Nephron (organoid): ENCODE measurements around the gene TMEM200A.

Source experiments
- H3K27ac Mint-ChIP-seq, 3 experiments: 2 replicates each; pipeline ENCODE4 v1.8.0; 2020; ENCODE audit warnings: mixed read lengths in 3 of 3, mild to moderate bottlenecking in 2 of 3, moderate library complexity in 1 of 3
- H3K27me3 Mint-ChIP-seq: 2 replicates; pipeline ENCODE4 v1.8.0; 2021; ENCODE audit warnings: low read depth, mild to moderate bottlenecking, moderate library complexity, mixed read lengths
- H3K36me3 Mint-ChIP-seq: 2 replicates; pipeline ENCODE4 v1.8.0; 2020; ENCODE audit warnings: low read depth, mixed read lengths
- H3K4me1 Mint-ChIP-seq: 2 replicates; pipeline ENCODE4 v1.8.0; 2020; ENCODE audit warnings: mixed read lengths
- H3K4me3 Mint-ChIP-seq, 3 experiments: 2 replicates each; pipeline ENCODE4 v1.8.0; 2020; ENCODE audit warnings: mild to moderate bottlenecking in 3 of 3, mixed read lengths in 3 of 3, moderate library complexity in 2 of 3
- H3K9me3 Mint-ChIP-seq: 2 replicates; pipeline ENCODE4 v1.8.0; 2020; ENCODE audit warnings: mixed read lengths
- TF ChIP-seq, protein P1 (sequence below), 3 experiments: fragments of 200-600 bp; sonication (generic); IDR thresholded peaks; one replicate each; pipeline ENCODE4 v1.5.0; 2021; ENCODE audit warnings: antibody characterized with exemption in 3 of 3; ENCODE audit not compliant: unreplicated experiment in 3 of 3

TMEM200A gene

DNA sequence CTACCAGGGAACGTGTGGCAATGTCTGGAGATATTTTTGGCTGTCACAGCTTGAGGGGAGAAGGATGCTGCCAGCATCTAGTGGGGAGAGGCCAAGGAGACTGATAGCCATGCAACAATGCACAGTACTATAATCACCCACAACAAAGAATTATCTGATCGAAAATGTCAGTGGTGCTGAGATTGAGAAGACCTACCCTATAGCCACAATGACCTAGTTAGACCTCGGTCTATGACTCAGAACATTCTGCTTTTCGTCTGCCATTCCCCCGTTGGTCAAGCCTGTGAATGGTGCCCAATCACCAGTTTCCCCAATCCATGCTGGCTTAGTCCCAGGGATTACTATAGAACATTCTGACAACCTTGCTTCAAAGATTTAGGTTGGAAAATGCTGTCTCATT lies 93.5 kb downstream of the TMEM200A start:
- Mint-ChIP-seq H3K36me3 (no peaks in the 10 kb centered on the region), H3K4me3 (no peak overlapping the region), H3K4me1 (no peaks in the 10 kb centered on the region), H3K27ac (no peak overlapping the region), H3K27me3 (peaks cover 8% of the 10 kb centered on the region), H3K9me3 (no peaks in the 10 kb centered on the region)
- TF ChIP-seq, protein P1, sequence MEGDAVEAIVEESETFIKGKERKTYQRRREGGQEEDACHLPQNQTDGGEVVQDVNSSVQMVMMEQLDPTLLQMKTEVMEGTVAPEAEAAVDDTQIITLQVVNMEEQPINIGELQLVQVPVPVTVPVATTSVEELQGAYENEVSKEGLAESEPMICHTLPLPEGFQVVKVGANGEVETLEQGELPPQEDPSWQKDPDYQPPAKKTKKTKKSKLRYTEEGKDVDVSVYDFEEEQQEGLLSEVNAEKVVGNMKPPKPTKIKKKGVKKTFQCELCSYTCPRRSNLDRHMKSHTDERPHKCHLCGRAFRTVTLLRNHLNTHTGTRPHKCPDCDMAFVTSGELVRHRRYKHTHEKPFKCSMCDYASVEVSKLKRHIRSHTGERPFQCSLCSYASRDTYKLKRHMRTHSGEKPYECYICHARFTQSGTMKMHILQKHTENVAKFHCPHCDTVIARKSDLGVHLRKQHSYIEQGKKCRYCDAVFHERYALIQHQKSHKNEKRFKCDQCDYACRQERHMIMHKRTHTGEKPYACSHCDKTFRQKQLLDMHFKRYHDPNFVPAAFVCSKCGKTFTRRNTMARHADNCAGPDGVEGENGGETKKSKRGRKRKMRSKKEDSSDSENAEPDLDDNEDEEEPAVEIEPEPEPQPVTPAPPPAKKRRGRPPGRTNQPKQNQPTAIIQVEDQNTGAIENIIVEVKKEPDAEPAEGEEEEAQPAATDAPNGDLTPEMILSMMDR (IDR thresholded peaks at IDR 0.05; ENCODE audit: unreplicated experiment in 3 of 3): no peak

DNA sequence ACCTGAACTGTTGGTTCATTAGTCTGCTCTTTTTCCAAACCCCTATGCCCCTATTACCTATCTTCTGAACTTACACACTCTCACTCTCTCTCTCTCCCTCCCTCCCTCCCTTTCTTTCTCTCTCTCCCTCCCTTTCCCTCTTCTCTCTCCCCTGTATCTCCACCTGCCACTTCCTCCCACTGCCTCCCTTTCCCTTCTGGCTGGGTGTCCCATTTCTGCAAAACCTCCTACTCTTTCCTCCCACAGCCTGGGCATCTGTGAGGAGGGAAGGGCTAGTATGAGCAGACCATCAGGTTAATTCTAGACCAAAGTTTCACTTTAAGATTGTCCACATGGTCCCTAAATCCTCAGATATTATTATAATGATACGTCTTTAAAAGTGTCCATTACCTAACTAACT lies 95.1 kb downstream of the TMEM200A start:
- peaks cover 3% of the 10 kb centered on the region for H3K27me3 Mint-ChIP-seq
- TF ChIP-seq, protein P1 (IDR thresholded peaks at IDR 0.05; ENCODE audit: unreplicated experiment in 3 of 3): no peak
- H3K4me3 Mint-ChIP-seq: no peak overlapping the region
- no peaks in the 10 kb centered on the region for H3K36me3 Mint-ChIP-seq
- H3K9me3 Mint-ChIP-seq: no peaks in the 10 kb centered on the region
- peaks cover 8% of the 10 kb centered on the region for H3K4me1 Mint-ChIP-seq
- H3K27ac Mint-ChIP-seq: no peak overlapping the region

DNA sequence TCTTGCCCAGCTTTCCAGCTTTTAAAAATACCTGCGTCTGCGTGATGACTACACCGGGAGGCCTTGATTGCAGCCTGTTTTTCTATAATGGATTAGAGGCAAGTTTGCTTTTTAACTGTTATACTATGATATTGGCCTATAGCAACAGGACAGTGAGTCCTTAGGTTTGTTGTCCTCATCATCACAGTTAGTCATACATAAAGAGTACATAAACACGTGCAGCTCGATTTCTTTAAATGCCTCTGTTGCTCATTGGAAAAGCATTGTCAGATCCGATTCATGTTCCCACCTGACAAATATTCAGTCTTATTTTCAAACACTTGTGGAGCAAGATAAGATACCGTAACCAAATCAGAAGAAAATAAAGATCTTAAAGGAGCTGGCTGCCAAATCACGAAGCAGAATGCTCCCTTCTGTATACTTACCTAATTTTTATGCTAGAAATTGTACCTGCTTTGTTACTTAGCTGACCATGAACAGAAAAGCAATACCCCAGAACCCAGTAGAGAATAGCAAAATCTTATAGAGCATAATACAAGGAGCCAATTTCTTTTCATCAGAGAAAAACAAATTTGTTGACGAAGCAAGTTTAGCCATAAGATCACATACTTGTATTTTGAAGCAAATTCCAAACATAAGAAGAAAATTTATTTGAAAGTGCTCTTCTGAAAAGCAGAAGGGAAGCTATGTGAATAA lies 100.4 kb downstream of the TMEM200A start:
- Mint-ChIP-seq H3K27ac (no peak overlapping the region), H3K9me3 (no peaks in the 10 kb centered on the region), H3K27me3 (peaks cover 3% of the 10 kb centered on the region), H3K36me3 (no peaks in the 10 kb centered on the region), H3K4me1 (peaks cover 25% of the 10 kb centered on the region), H3K4me3 (no peak overlapping the region)
- TF ChIP-seq, protein P1 (IDR thresholded peaks at IDR 0.05; ENCODE audit: unreplicated experiment in 3 of 3): no peak

DNA sequence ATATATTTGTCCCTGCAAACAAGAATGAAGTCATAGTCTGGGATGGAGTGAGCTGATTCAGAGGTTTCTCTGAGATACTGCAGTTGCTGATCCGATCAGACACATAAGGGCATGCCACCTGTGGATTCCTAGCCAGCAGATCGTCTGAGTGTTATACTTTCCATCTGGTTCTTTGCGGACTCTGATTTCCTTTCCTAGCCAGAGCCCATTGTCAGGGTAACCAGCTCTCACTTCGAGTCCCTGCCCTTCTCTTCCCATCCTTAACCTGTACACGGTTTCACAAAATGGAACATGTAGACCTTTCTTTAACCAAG lies 100.9 kb downstream of the TMEM200A start:
- H3K27me3 Mint-ChIP-seq: peaks cover 3% of the 10 kb centered on the region
- TF ChIP-seq, protein P1 (IDR thresholded peaks at IDR 0.05; ENCODE audit: unreplicated experiment in 3 of 3): no peak

DNA sequence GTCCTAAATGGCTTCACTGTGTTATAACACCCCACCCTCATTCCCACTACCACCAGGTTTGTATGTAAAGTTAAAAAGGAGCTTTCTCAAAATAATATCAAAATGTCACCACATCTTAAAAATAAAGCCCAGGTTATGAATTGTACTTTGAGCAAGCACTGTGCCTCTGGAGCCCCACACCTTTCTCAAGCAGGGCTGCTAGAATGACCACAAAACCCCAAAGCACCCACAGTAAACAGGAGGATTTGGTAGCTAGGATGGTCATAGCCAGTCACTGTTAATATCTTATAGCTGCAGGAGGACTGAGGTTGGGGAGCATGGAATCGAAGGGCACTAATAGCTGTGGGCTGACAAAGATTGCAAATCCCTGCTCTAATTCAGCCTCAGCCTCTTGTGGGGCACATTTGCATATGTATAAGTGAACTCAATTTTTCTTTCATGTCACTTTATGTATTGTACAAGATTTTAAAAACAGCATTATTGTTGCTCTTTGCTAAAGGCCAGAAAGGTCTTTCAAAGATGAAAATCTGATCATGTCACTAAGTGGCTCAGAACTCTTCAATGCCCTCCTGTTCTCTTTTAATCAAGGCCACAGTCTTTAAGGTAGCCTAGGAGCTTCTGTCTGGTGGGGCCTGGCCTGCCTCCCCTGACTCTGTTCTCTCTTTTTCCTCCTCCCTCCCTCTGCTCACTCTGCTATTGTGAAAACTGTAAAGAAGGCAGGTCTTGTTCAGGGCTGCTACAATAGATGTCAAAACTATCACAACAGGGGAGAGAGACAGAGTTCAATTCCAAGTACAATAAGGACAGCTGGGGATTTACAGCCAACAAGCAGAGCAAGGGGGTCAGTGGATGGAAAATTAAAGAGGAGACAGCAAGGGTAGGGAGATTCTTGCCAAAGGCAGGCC lies 101.6 kb downstream of the TMEM200A start:
- Mint-ChIP-seq H3K9me3 (no peaks in the 10 kb centered on the region), H3K27ac (no peak overlapping the region), H3K27me3 (peaks cover 3% of the 10 kb centered on the region), H3K4me1 (peaks cover 25% of the 10 kb centered on the region), H3K36me3 (no peaks in the 10 kb centered on the region), H3K4me3 (no peak overlapping the region)
- TF ChIP-seq, protein P1 (IDR thresholded peaks at IDR 0.05; ENCODE audit: unreplicated experiment in 3 of 3): no peak

More for the DNA sequence above, 100.9 kb downstream of the TMEM200A start:
- no peaks in the 10 kb centered on the region for H3K9me3 Mint-ChIP-seq
- H3K4me3 Mint-ChIP-seq: no peak overlapping the region
- H3K36me3 Mint-ChIP-seq: no peaks in the 10 kb centered on the region
- peaks cover 25% of the 10 kb centered on the region for H3K4me1 Mint-ChIP-seq
- no peak overlapping the region for H3K27ac Mint-ChIP-seq
